ENCODE measurements around the gene INPP5E. TPM values are rescaled to one million over a fixed set of nuclear protein-coding genes. Genes with fewer than 3 reads are reported as not detected.
A peak's percentile ranks its signal among the peaks of the same experiment; 100 is the strongest.

INPP5E gene
- total RNA-seq, 2 experiments from 2014 or later: 20.0 to 21.4 TPM

DNA sequence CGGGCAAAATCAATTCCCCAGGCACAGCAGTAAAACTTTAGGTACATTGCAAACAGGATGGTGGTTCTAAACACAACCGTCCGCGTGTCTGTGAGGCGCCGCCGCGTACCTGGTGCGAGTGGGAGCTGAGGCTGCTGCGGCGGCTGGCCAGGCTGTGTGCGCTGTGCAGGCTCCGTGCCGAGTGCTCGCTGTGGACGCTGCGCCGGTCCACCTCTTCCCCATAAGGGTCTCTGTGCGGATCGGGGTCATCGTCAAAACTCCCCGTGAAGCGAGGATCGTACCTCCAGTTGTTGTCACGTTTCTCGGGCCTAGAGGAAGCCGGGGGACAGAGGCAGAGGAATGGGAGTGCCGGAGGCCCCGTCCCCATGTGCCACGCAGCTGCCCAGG is 26.5 kb upstream of the INPP5E start:
- Mint-ChIP-seq H3K9me3 (ENCODE audit: low read depth) (no peaks in the 10 kb centered on the region), H3K27ac (no peak overlapping the region), H3K36me3 (peaks cover 54% of the 10 kb centered on the region), H3K4me1 (no peaks in the 10 kb centered on the region), H3K27me3 (no peaks in the 10 kb centered on the region), H3K4me3 (no peak overlapping the region)
- CTCF ChIA-PET: no interaction called here
- ATAC-seq (no peak), DNase-seq (no peak)

DNA sequence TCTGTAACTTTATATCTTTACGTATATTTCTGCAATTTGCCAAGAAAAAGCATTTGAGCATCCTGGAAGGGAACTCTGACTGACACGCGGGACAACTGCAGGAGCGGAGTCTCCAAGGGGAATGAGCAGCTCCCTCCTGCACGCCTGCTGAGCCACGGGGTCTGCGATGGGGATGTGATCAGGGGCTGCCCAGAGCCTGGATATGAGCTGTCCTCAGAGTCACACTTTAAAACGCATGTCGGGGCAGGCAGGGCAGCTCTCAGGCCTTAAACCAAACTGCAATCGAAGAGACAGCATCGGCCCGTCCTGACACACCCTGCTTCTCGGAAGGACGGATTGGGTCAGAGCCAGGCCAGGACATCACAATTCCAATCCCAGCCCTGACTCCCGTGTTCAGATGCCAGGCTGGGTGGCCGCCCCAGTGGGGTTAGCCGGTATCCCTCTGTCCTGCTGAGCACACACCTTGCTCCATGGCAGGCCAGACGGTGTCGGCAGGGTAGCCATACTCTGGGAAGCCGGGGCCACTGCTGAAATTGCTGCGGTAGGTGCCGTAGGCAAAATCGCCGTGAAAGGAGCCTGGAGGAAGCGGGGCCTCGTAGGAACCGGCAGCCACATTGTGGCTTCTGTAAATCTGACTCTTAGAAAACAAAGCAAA is 26.0 kb upstream of the INPP5E start:
- ATAC-seq (no peak), DNase-seq (no peak)
- Mint-ChIP-seq H3K4me3 (no peak overlapping the region), H3K36me3 (peaks cover 55% of the 10 kb centered on the region), H3K27me3 (no peaks in the 10 kb centered on the region), H3K27ac (no peak overlapping the region), H3K4me1 (no peaks in the 10 kb centered on the region), H3K9me3 (ENCODE audit: low read depth) (no peaks in the 10 kb centered on the region)
- CTCF ChIA-PET: no interaction called here

DNA sequence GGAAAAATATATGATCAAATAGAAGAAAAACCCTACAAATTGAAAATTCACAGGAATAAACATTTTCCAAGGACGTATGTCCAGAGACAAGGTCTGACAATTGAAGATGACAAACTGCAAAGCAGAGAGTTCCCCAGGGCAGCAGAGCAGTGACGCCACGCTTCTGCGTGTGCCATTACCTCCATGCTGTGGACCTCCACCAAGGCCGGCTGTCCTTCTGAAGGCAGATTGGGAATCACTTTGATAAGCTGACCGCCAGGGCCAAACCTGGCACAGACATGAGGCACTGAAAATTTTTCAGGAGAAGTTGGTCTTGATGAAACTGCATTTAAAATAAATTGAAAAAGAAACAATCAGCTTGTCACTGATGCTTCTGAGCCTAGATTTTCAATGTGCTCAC is 24.6 kb upstream of the INPP5E start:
- H3K27me3 Mint-ChIP-seq: no peaks in the 10 kb centered on the region
- ATAC-seq: no peak
- peaks cover 55% of the 10 kb centered on the region for H3K36me3 Mint-ChIP-seq
- no peak overlapping the region for H3K27ac Mint-ChIP-seq
- H3K4me3 Mint-ChIP-seq: no peak overlapping the region
- H3K9me3 Mint-ChIP-seq (ENCODE audit: low read depth): no peaks in the 10 kb centered on the region
- no peak for DNase-seq
- CTCF ChIA-PET: no interaction called here
- no peaks in the 10 kb centered on the region for H3K4me1 Mint-ChIP-seq

DNA sequence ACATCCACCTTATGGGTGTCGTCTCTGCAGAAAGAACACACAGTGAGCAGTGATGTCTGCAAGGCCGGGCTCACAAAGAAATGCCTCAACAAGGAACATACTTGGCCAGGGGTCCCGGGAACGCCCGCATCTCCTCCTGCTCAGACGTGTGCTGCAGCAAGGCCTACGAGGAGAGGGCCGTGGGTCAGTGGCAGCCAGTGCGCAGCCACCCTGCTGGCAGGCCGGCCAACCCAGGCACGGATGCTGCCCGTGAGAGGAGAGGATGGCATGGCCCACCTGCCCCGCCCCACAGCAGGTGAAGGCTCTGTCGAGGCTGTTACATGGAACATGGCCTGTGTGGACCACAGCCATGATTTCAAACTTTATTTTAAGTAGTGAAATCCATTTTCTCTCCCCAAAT is 23.9 kb upstream of the INPP5E start:
- H3K9me3 Mint-ChIP-seq (ENCODE audit: low read depth): no peaks in the 10 kb centered on the region
- no peak overlapping the region for H3K4me3 Mint-ChIP-seq
- no peak overlapping the region for H3K27ac Mint-ChIP-seq
- no peaks in the 10 kb centered on the region for H3K27me3 Mint-ChIP-seq
- H3K4me1 Mint-ChIP-seq: no peaks in the 10 kb centered on the region
- no peak for DNase-seq
- CTCF ChIA-PET: no interaction called here
- ATAC-seq: no peak
- peaks cover 62% of the 10 kb centered on the region for H3K36me3 Mint-ChIP-seq

DNA sequence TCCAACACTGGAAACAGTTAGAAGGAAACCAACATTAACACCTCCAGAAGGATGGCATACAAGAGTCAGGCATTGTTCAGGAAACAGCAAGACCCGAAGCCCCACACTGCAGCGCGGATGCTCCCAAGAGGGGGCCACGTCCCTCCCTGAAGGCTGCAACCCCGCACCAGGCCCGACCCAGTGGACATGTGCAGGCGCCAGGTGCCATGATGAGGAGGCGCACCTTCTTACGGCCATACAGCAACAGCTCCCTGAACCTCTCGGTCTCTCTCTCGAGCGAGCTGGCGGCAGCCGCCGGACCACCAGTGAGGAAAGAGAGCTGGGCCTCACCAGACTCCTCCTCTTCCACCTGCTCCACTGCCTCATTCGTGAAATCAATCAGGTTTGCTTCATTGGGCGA is 23.0 kb upstream of the INPP5E start:
- H3K27ac Mint-ChIP-seq: no peak overlapping the region
- H3K4me3 Mint-ChIP-seq: no peak overlapping the region
- CTCF ChIA-PET: no interaction called here
- DNase-seq: no peak
- H3K27me3 Mint-ChIP-seq: no peaks in the 10 kb centered on the region
- peaks cover 60% of the 10 kb centered on the region for H3K36me3 Mint-ChIP-seq
- no peaks in the 10 kb centered on the region for H3K4me1 Mint-ChIP-seq
- no peaks in the 10 kb centered on the region for H3K9me3 Mint-ChIP-seq (ENCODE audit: low read depth)
- ATAC-seq: no peak

DNA sequence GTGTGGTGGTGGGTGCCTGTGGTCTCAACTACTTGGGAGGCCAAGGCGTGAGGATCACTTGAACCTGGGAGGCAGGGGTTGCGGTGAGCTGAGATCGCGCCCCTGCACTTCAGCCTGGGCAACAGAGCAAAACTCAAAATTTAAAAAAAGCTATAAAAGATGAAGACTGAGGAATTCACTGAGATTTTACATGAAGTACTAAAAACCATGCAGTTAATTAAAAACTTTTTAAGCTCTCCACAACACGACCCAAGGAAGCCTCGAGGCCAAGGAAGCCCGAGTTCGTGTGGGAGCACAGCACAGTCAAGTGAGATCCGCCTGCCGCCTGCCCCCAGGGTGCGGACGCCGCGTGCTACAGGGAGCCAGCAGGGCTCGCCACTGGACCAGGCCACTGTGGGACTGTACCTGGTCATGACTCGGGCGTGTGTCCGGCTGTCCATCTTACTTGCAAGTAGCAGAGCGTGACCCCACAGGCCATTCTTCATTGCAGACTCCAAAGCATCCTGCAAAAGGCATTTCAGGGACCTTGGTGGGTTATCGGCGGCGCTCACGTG is 21.2 kb upstream of the INPP5E start:
- Mint-ChIP-seq H3K9me3 (ENCODE audit: low read depth) (no peaks in the 10 kb centered on the region), H3K4me3 (no peak overlapping the region), H3K27me3 (no peaks in the 10 kb centered on the region), H3K36me3 (peaks cover 59% of the 10 kb centered on the region), H3K27ac (no peak overlapping the region), H3K4me1 (no peaks in the 10 kb centered on the region)
- DNase-seq: no peak
- CTCF ChIA-PET: interaction anchor here (1.5 kb wide), 2 partner anchors 51 to 197 kb away, joined by 3 to 4 read pairs; no protein-coding TSS in a partner anchor
- ATAC-seq: no peak

DNA sequence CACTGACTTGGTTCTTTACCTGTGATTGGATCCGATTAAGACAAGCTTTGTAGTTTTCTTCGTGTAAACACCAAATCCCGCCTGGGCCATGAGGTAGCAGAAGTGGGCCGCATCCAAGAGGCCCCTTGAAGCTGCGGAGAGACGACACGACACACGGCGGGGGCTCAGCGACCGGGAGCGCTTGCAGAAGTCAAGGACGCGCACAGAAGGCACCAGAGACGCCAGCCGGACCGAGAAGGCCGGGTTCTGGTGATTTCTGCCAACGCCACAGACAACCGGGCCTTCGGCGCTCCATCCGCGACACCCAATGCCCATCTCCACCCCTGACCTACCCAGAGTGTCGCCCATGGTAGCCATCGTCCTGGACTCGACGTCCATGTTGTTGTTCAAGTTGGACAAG is 19.8 kb upstream of the INPP5E start:
- Mint-ChIP-seq H3K27me3 (no peaks in the 10 kb centered on the region), H3K27ac (no peak overlapping the region), H3K36me3 (peaks cover 53% of the 10 kb centered on the region), H3K4me3 (no peak overlapping the region), H3K9me3 (ENCODE audit: low read depth) (no peaks in the 10 kb centered on the region), H3K4me1 (no peaks in the 10 kb centered on the region)
- ATAC-seq: no peak
- no peak for DNase-seq
- CTCF ChIA-PET: interaction anchor here (1.5 to 1.7 kb wide), 3 partner anchors 19 to 198 kb away, joined by 3 to 6 read pairs (median 4); partner anchors contain the start of gene INPP5E

DNA sequence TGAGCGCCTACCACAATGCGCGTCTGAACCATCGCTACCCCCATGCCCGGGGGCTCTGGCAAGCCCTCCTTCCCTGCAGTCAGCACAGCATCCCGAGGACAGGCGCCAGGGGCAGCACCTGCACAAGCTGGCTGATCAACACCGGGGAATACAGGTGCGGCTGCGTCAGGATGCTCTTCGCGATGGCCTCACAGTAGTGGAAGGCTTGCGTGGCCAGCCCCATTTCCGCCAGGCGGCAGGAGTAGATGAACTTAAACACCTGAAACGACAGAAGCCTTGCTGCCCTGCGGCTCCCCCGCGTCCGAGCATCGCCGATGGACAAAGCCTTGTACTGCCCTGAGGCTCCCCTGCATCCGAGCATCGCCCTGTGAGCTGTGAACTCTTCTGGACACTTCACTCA is 17.7 kb upstream of the INPP5E start:
- ATAC-seq (no peak), DNase-seq (no peak)
- no peaks in the 10 kb centered on the region for H3K4me1 Mint-ChIP-seq
- H3K27ac Mint-ChIP-seq: no peak overlapping the region
- H3K9me3 Mint-ChIP-seq (ENCODE audit: low read depth): no peaks in the 10 kb centered on the region
- peaks cover 54% of the 10 kb centered on the region for H3K36me3 Mint-ChIP-seq
- H3K4me3 Mint-ChIP-seq: no peak overlapping the region
- H3K27me3 Mint-ChIP-seq: no peaks in the 10 kb centered on the region
- CTCF ChIA-PET: interaction anchor here (1.5 kb wide), 1 partner anchor 94 kb away, joined by 3 read pairs; the partner anchor contains the start of gene DNLZ

DNA sequence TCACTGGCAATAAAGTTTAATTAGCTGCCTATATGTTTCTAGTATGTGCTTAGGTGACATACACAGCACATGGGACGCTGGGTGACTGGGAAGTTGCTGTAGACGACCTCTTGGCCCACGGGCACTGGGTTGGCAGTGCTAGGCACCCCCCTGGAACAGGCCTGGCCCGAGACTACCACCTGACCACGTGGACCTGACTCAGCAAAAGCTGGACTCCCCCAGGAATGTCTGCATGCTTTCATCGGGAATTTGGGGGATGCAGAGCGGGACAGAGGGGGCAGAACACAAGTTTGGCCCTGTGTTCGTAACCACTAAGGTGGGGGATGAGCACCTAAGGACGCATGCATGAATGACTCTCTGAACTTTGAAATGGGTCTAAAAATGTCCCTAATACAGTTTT is 16.6 kb upstream of the INPP5E start:
- CTCF ChIA-PET: no interaction called here
- ATAC-seq (no peak), DNase-seq (no peak)
- Mint-ChIP-seq H3K27ac (no peak overlapping the region), H3K9me3 (ENCODE audit: low read depth) (no peaks in the 10 kb centered on the region), H3K36me3 (peaks cover 53% of the 10 kb centered on the region), H3K4me1 (no peaks in the 10 kb centered on the region), H3K4me3 (no peak overlapping the region), H3K27me3 (no peaks in the 10 kb centered on the region)

DNA sequence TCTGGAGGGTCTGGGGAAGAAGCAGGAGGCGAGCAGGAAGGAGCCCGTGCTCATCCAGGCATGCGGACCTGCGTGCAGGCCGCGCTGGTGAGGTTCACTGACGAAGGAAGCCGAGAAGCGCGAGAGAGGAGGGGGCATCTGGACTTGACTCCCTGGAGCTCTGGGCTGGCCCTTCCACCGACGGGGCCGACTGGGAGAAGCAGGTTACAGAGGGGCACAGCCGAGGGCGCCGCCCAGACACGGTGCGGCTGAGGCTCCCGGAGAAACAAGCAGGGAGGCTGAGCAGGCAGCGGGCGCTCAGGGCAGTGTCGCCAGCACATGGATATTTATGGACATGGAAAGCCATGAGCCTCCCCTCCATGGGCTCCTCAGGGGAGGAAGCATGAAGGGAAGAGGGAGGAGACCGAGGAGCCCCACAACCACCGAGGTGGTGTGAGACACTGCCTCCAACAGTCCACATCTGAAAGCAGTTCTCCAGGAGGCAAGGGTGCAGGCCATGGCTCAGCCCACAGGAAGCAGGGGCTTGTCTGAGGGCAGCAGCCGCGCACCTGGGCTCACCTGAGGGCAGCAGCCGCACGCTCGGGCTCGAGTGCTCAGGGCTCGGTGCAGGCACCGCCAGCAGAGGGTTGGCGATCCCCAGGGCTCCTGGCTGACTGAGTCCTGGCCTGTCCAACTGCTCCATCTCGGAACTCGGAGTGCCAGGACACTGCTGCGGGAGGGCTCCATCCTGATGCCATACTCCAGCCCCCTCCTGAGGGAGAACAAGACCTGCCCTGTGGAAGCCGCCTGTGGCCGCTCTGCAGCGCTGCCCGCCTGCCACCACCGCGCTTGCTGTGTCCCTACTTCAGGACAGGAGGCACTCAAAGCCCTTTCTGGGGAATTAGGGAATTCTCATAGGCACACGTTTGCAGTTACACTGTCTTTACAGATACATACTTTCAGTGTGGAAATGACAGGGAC is 15.7 kb upstream of the INPP5E start:
- no peak for ATAC-seq
- H3K27me3 Mint-ChIP-seq: no peaks in the 10 kb centered on the region
- H3K4me1 Mint-ChIP-seq: no peaks in the 10 kb centered on the region
- CTCF ChIA-PET: no interaction called here
- peaks cover 50% of the 10 kb centered on the region for H3K36me3 Mint-ChIP-seq
- DNase-seq: no peak
- H3K9me3 Mint-ChIP-seq (ENCODE audit: low read depth): no peaks in the 10 kb centered on the region
- peak overlapping the region; percentile 12 for H3K27ac Mint-ChIP-seq
- H3K4me3 Mint-ChIP-seq: no peak overlapping the region

DNA sequence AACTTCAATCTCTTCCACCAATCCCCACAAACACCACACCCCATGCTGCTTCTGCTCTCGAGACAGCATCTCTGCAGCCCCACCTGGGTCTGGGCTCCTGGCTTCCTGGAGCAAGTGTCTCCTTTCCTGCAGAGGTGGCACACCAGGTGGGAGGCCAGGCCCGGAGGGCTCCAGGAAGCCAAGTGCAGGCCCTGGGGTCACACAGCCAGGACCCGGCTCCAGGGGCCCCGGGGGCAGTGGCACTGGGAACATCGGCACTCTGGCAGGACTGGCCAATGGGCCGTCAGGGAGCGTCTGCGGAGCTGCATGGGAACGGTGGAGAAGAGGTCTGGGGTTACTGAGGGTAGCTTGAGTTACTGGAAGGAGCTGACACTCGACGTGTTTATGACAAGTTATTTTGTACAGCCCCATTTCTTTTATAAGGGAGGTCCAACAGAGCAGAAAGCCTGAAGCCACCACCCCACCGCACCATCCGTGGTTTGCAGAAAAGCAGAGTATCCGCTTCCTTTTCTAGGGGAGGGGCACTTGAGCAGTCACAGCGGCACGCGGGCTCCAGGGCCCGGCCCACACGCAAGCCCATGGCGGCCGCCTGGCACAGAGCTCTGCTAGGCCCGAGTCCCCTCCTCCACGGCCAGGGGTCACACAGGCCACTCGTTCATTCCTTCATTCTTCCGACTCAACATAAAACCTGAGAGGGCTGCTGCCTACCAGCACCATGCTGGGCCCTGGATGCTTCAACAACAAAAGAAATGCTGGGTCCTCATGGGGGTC is 14.6 kb upstream of the INPP5E start:
- H3K27ac Mint-ChIP-seq: no peak overlapping the region
- H3K27me3 Mint-ChIP-seq: no peaks in the 10 kb centered on the region
- no peak for DNase-seq
- peaks cover 48% of the 10 kb centered on the region for H3K36me3 Mint-ChIP-seq
- ATAC-seq: no peak
- H3K4me1 Mint-ChIP-seq: no peaks in the 10 kb centered on the region
- CTCF ChIA-PET: interaction anchor here (1.3 kb wide), 1 partner anchor 13 kb away, joined by 4 read pairs; no protein-coding TSS in a partner anchor
- no peaks in the 10 kb centered on the region for H3K9me3 Mint-ChIP-seq (ENCODE audit: low read depth)
- no peak overlapping the region for H3K4me3 Mint-ChIP-seq

DNA sequence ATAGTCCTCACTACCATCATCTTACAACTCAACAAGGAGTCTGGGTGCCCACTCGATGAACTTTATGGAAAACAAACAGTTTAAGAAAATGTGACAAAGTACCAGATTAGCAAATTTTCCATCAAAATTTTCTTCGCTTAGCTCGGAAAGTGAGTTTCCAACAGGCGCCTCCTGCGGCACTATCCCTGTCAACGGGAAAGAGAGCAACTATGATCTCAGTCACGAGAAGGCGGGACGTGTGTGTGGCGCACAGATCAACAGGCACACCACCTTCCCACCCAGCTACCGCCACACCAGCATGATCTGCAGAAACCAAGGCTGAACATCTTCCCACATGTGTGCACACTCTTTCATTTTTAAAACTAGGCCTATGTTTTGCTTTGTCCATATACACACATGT is 13.7 kb upstream of the INPP5E start:
- ATAC-seq (no peak), DNase-seq (no peak)
- no peak overlapping the region for H3K27ac Mint-ChIP-seq
- no peak overlapping the region for H3K4me3 Mint-ChIP-seq
- H3K9me3 Mint-ChIP-seq (ENCODE audit: low read depth): no peaks in the 10 kb centered on the region
- CTCF ChIA-PET: no interaction called here
- H3K27me3 Mint-ChIP-seq: no peaks in the 10 kb centered on the region
- no peaks in the 10 kb centered on the region for H3K4me1 Mint-ChIP-seq
- H3K36me3 Mint-ChIP-seq: peaks cover 48% of the 10 kb centered on the region

DNA sequence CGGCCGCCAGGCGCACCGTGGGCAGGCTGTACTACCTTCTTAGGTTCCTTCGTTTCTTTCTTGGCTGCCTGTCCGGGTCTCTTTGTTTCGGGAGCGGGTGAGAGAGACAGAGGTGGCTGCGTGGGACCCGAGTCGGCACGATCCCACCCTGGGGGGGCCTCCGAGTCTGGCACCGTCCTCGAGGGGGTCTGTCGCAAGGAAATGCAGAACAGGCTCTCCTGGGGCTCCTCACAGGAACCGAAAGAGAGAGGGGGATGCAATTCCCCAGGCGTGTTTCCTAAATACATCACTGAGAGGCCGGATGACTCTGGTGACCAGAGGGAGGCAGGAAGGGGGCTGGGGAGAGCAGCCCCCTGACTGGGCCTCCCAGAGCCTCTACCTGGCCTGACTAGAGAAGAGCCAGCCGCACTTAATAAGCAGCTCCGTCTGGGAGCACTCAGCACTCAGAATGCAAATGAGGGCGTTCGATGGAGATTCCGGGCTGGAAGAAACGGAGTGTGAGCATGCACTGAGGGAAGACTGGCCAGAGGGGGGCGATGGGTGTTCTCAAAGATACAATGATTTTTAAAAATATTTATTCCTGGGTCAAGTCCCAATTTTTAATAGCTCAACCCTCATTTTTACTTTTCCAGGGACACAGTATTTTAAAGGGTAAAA is 11.7 kb upstream of the INPP5E start:
- no peaks in the 10 kb centered on the region for H3K27me3 Mint-ChIP-seq
- DNase-seq: no peak
- H3K9me3 Mint-ChIP-seq (ENCODE audit: low read depth): no peaks in the 10 kb centered on the region
- no peak overlapping the region for H3K27ac Mint-ChIP-seq
- H3K4me1 Mint-ChIP-seq: no peaks in the 10 kb centered on the region
- no peak for ATAC-seq
- H3K36me3 Mint-ChIP-seq: peaks cover 51% of the 10 kb centered on the region
- CTCF ChIA-PET: no interaction called here
- H3K4me3 Mint-ChIP-seq: no peak overlapping the region
